HG03432 (cell line): Measurements from ENCODE around the gene RNASEH2A.

ENCODE experiments used
- ATAC-seq: cut with Tn5 transposase; IDR thresholded peaks from one replicate; pipeline ENCODE4 v1.9.1; 2021; ENCODE audit warnings: mild to moderate bottlenecking, moderate library complexity; ENCODE audit not compliant: unreplicated experiment

Gene RNASEH2A

GRCh38 chr19:12806242-12807081 lies at the start of gene RNASEH2A:
RNASEH2A (plus strand) TSS chr19:12806584; CDS start chr19:12806674, 90 bp downstream.
- ATAC-seq, result peak; percentile 83

DNA sequence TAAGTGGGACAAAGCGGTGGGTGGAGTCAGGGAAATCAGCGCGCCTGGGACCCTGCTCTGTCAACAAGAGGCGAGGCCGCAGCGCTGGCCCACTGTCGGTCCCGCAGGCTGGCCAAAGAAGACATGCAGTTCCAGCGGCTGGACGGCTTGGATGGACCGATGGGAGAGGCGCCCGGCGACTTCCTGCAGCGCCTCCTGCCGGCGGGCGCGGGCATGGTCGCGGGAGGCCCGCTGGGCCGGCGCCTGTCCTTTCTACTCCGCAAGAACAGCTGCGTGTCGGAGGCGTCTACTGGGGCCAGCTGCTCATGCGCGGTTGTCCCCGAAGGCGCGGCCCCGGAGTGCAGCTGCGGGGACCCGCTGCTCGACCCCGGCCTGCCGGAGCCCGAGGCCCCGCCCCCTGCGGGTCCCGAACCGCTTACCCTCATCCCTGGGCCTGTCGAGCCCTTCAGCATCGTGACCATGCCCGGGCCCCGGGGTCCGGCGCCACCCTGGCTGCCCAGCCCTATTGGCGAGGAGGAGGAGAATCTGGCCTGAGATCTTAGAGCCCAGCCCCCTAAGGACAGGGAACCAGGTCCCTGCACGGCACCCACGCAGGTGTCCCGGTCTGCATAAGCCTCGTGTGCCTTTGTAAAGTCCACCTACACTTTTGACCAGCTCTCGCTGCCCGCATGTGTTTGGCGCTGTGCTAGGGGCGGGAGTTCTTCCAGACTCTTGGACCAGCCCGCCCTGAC lies 48.7 kb upstream of the RNASEH2A start:
- no peak for ATAC-seq

GRCh38 chr19:12759686-12760085 lies 46.7 kb upstream of the RNASEH2A start:
- ATAC-seq, result no peak

GRCh38 chr19:12763100-12763499 lies 43.3 kb upstream of the RNASEH2A start:
- no peak for ATAC-seq

DNA sequence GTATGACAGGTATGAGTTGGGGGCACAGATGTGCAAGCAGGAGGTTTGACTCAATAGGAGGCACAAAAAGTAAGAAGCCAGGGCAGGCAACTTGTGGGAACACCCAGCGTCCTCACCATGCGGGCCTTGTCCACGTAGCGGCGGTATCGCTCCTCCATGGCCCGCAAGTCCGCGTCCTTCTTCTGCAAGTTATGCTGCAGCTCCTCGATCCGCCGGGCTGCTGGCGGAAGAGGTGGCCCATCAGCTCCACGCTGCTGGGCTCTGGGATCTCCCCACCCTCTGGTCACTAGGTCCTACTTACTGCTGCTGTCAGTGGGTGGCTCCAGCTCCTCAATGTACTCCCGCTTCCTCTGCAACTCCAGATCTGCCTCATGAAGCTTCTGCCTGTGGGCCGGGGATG lies 41.7 kb upstream of the RNASEH2A start:
- no peak for ATAC-seq

DNA sequence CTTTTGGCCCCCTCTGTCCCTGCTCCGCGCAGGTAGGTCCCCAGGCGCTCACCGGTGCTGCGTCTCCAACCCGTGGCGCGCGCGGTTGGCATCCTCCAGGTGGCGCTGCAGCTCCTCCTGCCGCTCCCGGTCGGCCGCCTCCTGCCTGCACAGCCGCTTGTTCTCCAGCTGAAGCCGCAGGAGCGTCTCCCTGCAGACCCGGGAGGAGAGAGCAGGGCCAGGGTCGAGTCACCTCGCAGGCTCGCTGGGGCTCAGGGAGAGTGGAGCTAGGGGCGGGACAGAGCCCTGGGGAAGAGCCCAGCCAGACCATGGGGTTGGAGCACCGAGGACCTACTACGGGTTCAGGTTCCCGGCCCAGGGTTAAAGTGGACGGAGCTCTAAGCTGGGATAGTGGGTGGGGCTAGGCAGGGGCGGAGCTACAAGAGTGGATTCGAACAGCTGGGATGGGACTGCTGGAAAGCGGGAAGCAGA lies 40.3 kb upstream of the RNASEH2A start:
- peak; percentile 44 for ATAC-seq

- ATAC-seq, result no peak
These were observed 39.2 kb upstream of the RNASEH2A start for GRCh38 chr19:12767150-12767549.

DNA sequence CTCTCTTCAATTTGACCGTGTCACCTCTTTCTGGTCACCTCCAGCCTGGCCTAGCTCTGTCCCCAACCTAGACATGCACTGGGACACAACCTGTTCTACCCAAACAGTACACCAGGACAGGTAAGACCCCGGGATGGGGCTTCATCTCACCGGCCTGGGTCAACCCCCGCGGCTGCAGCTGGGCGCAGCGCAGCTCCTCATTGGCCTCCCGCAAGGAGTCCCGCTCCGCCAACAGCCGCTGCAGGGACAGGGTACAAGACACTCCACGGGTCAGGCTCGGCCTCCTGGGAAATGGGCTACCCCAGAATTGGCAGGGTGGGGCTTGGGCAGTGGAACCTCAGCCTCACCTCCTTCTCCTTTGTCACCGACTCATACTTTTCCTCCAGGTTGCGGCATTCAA lies 38.7 kb upstream of the RNASEH2A start:
- ATAC-seq, result no peak

GRCh38 chr19:12769689-12770088 lies 36.7 kb upstream of the RNASEH2A start:
- no peak for ATAC-seq

DNA sequence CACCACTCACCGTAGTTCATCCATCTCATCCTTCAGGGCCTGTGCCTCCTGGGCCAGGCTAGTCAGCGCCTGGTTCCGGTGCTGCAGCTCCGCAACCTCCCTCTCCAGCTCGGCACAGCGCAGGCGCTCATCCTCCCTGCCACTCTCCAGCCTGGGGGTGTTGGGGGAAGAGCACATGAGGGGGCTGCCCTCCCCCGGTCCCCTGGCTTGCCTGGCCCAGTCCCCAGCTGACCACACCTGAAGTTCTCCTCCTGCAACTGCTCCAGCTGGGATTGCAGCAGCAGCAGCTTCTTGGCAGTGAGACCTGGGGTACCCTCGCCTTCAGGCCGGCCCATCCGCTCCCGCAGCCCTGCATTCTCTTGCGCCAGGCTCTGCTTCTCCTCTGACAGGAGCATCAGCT lies 35.5 kb upstream of the RNASEH2A start:
- ATAC-seq, result no peak

GRCh38 chr19:12772323-12772722 lies 34.1 kb upstream of the RNASEH2A start:
- ATAC-seq, result no peak

DNA sequence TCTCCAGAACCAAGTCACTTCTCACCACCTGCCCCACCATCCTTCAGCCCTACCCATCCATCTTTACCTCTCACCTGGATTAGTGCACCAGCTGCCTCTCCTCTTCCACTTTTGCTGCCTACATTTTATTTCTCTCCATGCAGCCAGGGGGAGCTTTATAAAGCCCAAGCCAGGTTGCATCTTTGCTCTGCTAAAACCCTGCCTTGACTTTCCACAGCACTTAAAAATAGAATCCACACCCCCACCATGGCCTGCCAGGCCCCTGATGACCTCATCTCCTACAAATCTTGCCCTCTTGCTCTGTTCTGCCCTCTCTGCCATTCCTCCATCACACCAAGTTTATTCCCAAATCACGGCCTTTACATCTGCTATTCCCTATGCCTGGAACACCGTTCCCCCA lies 32.8 kb upstream of the RNASEH2A start:
- no peak for ATAC-seq

GRCh38 chr19:12774588-12775555 lies 31.5 kb upstream of the RNASEH2A start, which contains the start of gene HOOK2:
HOOK2 (minus strand) TSS chr19:12775552; CDS start chr19:12775449, 103 bp downstream.
- ATAC-seq, result no peak

GRCh38 chr19:12777217-12778016 lies 29.0 kb upstream of the RNASEH2A start:
- ATAC-seq, result peak; percentile 47

DNA sequence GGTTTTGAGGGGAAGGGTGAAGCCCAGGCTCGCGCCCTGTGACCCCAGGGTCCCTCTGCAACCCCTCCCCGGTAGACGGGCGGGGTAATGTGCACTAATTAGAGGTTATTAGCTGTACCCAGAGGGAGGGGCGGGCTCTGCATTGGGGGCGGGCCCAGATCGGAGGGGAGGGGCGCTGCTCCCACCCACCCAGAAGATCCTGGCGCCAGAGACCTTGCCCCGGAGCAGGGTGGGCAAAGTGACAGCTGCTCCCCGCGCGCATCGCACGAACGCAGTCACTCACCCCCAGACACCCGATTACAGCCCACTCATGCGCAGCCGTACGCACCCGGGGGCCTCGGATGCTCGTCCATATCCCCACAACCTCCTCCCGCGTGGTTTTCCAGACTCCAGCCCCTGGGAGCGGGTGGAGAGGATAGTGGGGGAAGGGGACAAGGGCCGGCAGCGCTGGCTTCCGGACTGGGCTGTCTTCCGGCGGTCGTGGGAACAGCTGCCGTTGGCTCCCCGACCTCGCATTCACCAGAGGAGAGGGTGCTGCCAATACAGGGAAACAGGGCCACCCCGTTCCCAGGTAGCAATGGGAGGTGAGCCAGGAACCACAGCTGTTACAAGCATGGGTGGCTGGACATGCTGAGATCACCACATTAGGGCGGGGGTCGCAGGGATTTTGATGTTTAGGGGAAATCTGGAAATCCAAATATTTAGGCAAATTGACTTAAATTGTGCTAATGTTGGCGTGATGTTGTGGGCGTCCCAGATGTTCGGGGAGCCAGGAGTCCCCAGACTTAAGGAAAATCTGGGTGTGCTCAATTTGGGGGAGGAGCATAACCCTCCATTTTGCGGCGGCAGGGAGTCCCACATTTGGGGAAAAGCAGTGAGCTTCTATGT lies 28.1 kb upstream of the RNASEH2A start:
- no peak for ATAC-seq

DNA sequence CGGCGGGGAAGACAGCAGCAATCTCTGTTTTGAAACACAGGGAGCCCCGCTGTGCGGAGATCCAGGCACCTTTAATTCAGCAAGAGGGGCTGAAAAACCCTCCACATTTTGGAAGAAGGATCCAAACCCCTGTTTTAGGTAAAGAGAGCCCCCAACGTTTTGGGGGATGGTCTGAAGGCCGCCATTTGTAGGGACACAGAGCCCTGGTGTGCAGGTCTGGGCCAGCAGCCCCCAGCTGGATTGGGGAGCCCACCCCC lies 27.6 kb upstream of the RNASEH2A start:
- no peak for ATAC-seq

GRCh38 chr19:12779162-12779993 lies 27.0 kb upstream of the RNASEH2A start:
- ATAC-seq, result no peak

- ATAC-seq, result no peak
These were observed 24.3 kb upstream of the RNASEH2A start for GRCh38 chr19:12782174-12782423.
